C4-2B (cell line): Measurements from ENCODE around the gene CPNE1.
"Not testable (repeated sequence)": the region's sequence is repeated elsewhere in the genome, so short reads cannot be mapped to it uniquely, and the experiment has no call there.

ENCODE experiments used
- H3K27ac ChIP-seq: fragments of 450-650 bp; 2 replicates; pipeline ENCODE4 v1.5.1; 2017
- CTCF ChIP-seq: fragments of 450-650 bp; conservative IDR thresholded peaks from 2 replicates; pipeline ENCODE4 v1.5.1; 2017; ENCODE audit warnings: mild to moderate bottlenecking
- ZFX ChIP-seq: fragments of 450-650 bp; IDR thresholded peaks from 2 replicates; pipeline ENCODE4 v1.6.1; 2017

Gene CPNE1

DNA sequence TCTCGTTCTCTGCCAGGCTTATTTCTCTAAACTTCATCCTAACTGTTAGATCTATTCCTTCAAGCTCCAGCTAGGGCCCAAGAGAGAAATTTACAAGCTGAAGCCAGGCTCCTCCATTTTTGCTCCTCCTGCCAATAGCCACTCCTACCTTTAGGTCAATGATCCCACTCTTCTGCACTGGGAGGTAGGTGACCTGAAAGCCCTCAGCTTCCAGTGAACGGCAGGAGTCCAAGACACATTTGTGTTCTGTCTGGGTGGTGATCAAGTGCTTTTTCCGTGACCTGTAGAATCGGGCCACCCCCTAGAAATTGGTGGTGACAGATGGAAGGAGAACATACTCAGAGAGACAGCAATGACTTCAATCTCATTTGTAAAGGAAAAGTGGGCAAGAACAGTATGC lies 25.6 kb upstream of the CPNE1 start:
- no peak for TF ChIP-seq CTCF
- no peak for TF ChIP-seq ZFX
- no peak overlapping the region for H3K27ac ChIP-seq

DNA sequence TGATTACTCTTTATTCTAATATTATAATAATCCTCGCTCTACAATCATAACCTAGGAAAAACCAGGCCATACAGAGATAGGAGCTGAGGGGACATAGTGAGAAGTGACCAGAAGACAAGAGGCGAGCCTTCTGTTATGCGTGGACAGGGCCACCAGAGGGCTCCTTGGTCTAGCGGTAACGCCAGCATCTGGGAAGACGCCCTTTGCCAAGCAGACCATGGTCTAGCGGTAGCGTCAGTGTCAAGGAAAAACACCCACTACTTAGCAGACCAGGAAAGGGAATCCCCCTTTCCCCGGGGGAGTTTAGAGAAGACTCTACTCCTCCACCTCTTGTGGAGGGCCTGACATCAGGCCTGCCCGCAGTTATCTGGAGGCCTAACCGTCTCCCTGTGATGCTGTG lies 22.2 kb upstream of the CPNE1 start:
- peak; percentile 52 for TF ChIP-seq CTCF
- not testable (repeated sequence) for H3K27ac ChIP-seq

DNA sequence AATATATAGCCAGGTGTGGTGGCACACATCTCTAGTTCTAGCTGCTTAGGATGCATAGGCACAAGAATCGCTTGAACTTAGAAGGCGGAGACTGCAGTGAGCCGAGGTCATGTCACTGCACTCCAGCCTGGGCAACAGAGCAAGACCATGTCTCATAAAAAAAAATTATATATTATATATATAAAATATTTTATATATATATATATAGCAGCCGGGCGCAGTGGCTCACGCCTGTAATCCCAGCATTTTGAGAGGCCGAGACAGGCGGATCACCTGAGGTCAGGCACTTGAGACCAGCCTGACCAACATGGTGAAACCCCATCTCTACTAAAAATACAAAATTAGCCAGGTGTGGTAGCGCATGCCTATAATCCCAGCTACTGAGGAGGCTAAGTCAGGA lies 20.7 kb upstream of the CPNE1 start:
- not testable (repeated sequence) for H3K27ac ChIP-seq

DNA sequence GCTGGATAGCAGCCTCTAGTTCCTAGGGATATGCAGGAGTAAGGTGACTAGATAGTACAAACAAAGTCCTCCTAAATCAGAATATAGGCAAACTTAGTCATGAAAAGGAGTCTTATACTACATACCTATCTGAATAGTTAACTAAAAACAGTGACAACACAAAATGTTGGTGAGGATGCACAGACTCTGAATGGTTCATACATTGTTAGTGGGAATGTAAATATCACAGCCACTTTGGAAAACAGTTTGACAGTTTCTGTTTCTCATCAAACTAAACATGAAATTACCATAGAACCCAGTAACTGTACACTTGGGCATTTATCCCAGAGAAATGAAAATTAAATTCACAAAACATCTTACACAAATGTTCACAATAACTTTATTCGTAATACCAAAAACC lies 17.3 kb upstream of the CPNE1 start:
- TF ChIP-seq CTCF (no peak), ZFX (no peak)
- no peak overlapping the region for H3K27ac ChIP-seq

GRCh38 chr20:35680452-35681183 lies 15.9 kb upstream of the CPNE1 start:
- H3K27ac ChIP-seq, result no peak overlapping the region
- TF ChIP-seq CTCF (no peak), ZFX (no peak)

DNA sequence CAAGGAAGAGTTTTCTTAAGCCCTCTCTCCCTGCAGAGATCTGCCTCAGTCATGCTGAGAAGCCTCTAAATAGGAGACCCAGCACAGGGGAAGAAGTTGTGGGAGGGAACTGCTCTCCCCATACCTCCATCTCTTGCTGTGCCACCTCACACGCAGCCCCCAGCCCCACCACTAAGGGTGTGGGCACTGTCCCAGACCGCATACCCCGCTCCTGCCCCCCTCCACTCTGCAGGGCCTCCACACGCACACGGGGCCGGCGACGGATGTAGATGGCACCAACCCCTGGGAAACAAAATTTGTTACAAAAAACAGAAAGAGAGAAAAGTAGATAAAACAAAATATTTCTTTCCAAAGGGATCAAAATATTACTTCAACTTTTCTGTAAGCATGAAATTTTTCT lies 10.2 kb upstream of the CPNE1 start:
- TF ChIP-seq ZFX, result no peak
- TF ChIP-seq CTCF, result no peak

GRCh38 chr20:35673884-35674283 lies 9.2 kb upstream of the CPNE1 start:
- no peak overlapping the region for H3K27ac ChIP-seq
- no peak for TF ChIP-seq ZFX
- TF ChIP-seq CTCF, result no peak

More for the DNA sequence above, 10.2 kb upstream of the CPNE1 start:
- no peak overlapping the region for H3K27ac ChIP-seq

DNA sequence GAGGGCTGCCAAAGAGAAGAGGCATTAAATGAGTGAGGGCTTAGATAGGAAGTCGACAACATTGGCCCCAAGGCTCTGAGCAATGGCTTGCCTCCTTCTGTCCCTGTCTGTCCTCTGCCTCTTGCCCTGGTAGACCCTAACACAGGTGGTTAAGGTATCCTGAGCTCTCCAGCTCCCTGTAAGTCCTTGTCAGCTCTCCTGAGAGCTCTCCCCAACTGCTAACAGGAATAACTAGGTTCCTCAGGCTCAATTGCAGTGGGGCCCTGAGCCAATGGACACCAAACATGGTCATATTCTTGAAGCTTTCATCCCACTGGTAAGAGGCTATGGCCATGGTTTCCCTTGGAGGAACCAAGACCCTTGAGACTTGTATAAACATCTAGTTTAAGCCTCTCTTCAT lies 5.0 kb upstream of the CPNE1 start:
- no peak for TF ChIP-seq CTCF
- no peak overlapping the region for H3K27ac ChIP-seq
